RWPE2 (cell line): Measurements from ENCODE around the gene SMAD7.

Experiments
- ATAC-seq: fragments of 200-7000 bp; cut with Tn5 transposase; 3 replicates; pipeline ENCODE4 v1.9.1; 2021; ENCODE audit warnings: low read depth
- DNase-seq: peaks from one replicate; pipeline ENCODE4 v3.0.0-alpha.2; 2020; ENCODE audit warnings: low spot score
- H3K27ac ChIP-seq: fragments of 450-650 bp; 2 replicates; pipeline ENCODE4 v1.5.1; 2017; ENCODE audit warnings: mild to moderate bottlenecking; ENCODE audit not compliant: poor library complexity, severe bottlenecking
- H3K27me3 ChIP-seq: fragments of 250-450 bp; sonication (Bioruptor Pico); 2 replicates; pipeline ENCODE4 v1.5.1; 2021; ENCODE audit warnings: mild to moderate bottlenecking, moderate library complexity; ENCODE audit not compliant: insufficient read depth, poor library complexity, severe bottlenecking
- H3K36me3 ChIP-seq: fragments of 250-450 bp; sonication (Bioruptor Pico); 2 replicates; pipeline ENCODE4 v1.5.1; 2020; ENCODE audit warnings: low read depth, mild to moderate bottlenecking, moderate library complexity
- H3K4me1 ChIP-seq: fragments of 250-450 bp; sonication (Bioruptor Pico); 2 replicates; pipeline ENCODE4 v1.5.1; 2021; ENCODE audit warnings: mild to moderate bottlenecking, moderate library complexity; ENCODE audit not compliant: insufficient read depth, poor library complexity, severe bottlenecking
- H3K4me3 ChIP-seq: fragments of 250-450 bp; sonication (Bioruptor Pico); 2 replicates; pipeline ENCODE4 v1.5.1; 2021; ENCODE audit warnings: mild to moderate bottlenecking, moderate library complexity; ENCODE audit not compliant: severe bottlenecking
- H3K9me3 ChIP-seq: fragments of 250-450 bp; sonication (Bioruptor Pico); 2 replicates; pipeline ENCODE4 v1.5.1; 2021; ENCODE audit warnings: mild to moderate bottlenecking, moderate library complexity; ENCODE audit not compliant: severe bottlenecking
- TF ChIP-seq, protein P1 (sequence below): fragments of 450-650 bp; IDR thresholded peaks from one replicate; pipeline ENCODE4 v1.5.1; 2017; ENCODE audit warnings: mild to moderate bottlenecking, moderate library complexity; ENCODE audit not compliant: poor library complexity, severe bottlenecking

SMAD7 gene

DNA sequence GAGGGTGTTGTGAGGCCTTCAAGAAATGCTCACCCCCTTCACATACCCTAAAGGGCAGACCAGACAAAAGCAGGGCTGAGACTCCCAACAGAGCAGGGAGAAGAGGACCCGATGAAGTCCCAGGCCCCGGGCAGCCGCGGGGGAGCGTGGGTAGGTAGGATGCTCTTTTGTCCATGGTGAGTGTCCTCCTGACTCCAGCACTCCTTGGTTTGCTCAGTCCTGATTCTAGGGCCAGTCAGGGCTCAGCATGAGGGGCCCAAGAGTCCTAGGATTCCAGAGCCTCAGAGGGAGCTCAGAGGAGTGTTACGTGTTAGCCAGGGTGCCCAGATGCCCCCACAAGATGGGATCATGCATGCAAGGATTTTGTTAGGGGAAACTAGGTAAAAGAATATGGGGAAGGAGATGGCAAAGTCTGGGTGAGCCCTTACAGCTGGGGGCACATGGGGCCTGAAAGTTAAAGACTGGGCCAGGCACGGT, 64.8 kb downstream of the SMAD7 start:
- no peak overlapping the region for H3K4me3 ChIP-seq
- H3K27me3 ChIP-seq: no peaks in the 10 kb centered on the region
- TF ChIP-seq, protein P1, sequence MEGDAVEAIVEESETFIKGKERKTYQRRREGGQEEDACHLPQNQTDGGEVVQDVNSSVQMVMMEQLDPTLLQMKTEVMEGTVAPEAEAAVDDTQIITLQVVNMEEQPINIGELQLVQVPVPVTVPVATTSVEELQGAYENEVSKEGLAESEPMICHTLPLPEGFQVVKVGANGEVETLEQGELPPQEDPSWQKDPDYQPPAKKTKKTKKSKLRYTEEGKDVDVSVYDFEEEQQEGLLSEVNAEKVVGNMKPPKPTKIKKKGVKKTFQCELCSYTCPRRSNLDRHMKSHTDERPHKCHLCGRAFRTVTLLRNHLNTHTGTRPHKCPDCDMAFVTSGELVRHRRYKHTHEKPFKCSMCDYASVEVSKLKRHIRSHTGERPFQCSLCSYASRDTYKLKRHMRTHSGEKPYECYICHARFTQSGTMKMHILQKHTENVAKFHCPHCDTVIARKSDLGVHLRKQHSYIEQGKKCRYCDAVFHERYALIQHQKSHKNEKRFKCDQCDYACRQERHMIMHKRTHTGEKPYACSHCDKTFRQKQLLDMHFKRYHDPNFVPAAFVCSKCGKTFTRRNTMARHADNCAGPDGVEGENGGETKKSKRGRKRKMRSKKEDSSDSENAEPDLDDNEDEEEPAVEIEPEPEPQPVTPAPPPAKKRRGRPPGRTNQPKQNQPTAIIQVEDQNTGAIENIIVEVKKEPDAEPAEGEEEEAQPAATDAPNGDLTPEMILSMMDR: no peak
- H3K9me3 ChIP-seq: no peaks in the 10 kb centered on the region
- no peak for ATAC-seq
- DNase-seq: no peak
- H3K36me3 ChIP-seq: no peaks in the 10 kb centered on the region
- no peaks in the 10 kb centered on the region for H3K4me1 ChIP-seq
- H3K27ac ChIP-seq: no peak overlapping the region

DNA sequence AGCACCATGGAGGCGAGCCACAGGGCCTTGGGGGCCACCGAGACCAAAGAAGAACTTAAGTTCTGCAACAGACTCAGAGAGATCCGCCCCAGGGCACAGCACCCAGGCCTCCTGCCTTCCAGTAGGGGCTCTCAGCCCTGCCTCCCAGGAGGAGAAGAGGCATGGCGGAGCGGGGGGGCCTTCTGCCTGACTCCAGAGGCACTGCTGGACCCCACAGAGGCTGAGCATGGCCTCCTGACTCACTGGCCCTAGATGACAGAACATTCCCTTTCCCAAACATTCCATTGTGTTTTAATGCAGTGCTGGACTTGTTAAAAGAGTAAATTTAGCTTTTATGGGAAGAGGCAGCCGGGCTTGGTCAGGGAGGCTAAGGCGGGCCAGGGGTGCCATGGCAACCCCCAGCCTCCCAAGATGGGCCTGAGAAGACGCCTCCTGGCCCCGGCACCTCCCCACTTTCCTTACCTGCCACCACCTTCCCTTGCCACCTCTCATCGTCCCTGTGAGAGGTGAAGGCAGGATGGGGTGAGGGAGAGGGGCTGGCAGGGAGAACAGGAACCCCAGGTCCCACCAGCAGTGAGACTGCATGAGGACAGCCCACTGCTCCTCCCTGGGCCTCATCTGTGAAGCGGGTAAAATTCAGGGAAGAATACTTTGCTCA, 65.4 kb downstream of the SMAD7 start:
- DNase-seq (no peak), ATAC-seq (no peak)
- TF ChIP-seq, protein P1: no peak
- no peak overlapping the region for H3K4me3 ChIP-seq
- no peaks in the 10 kb centered on the region for H3K27me3 ChIP-seq
- H3K9me3 ChIP-seq: no peaks in the 10 kb centered on the region
- no peak overlapping the region for H3K27ac ChIP-seq
- H3K4me1 ChIP-seq: no peaks in the 10 kb centered on the region
- no peaks in the 10 kb centered on the region for H3K36me3 ChIP-seq

DNA sequence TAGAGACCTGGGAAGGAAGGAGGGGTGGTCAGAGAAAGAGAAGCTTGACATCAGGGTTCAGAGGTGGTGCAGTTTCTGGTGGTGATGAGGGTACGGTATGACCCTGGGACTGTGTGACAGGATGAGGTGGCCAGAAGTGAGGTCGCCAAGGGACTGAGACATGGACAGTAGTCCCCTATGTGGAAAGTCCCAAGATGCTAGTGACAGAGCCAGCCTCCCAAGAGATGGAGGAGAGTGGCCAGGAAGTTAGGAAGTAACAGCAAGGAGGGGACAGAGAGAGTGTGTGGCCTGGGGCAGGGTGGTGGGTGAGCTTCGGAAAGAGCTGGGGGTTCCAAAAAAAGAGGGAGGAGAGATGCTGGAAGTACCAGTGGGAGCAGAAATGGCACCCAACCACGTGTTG, 66.0 kb downstream of the SMAD7 start:
- Histone ChIP-seq H3K36me3 (no peaks in the 10 kb centered on the region), H3K27me3 (no peaks in the 10 kb centered on the region), H3K9me3 (no peaks in the 10 kb centered on the region), H3K27ac (no peak overlapping the region), H3K4me1 (no peaks in the 10 kb centered on the region), H3K4me3 (no peak overlapping the region)
- ATAC-seq (no peak), DNase-seq (peak; percentile 21)
- TF ChIP-seq, protein P1: no peak

DNA sequence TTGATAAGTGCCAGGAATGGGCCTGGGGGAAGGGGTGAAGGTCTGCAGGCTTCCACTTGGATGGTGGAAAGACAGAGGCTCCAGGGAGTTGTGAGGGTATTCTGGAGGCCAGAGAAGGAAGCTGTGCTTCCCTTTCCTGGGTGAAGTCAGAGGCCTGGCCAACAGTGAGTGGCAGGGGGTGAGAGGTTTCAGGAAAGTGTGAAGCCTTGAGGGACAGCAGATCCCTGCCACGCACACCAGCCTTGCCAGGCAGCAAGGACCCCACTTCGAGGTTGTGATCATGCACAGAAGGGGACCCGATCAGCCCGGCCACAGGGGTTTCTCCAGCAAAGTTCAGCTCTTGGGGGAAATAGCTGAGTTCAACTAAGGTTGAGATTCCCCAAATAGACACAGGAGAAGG, 66.5 kb downstream of the SMAD7 start:
- H3K9me3 ChIP-seq: no peaks in the 10 kb centered on the region
- ATAC-seq (no peak), DNase-seq (peak; percentile 15)
- no peaks in the 10 kb centered on the region for H3K4me1 ChIP-seq
- TF ChIP-seq, protein P1: no peak
- H3K36me3 ChIP-seq: no peaks in the 10 kb centered on the region
- no peak overlapping the region for H3K27ac ChIP-seq
- H3K27me3 ChIP-seq: no peaks in the 10 kb centered on the region
- no peak overlapping the region for H3K4me3 ChIP-seq

DNA sequence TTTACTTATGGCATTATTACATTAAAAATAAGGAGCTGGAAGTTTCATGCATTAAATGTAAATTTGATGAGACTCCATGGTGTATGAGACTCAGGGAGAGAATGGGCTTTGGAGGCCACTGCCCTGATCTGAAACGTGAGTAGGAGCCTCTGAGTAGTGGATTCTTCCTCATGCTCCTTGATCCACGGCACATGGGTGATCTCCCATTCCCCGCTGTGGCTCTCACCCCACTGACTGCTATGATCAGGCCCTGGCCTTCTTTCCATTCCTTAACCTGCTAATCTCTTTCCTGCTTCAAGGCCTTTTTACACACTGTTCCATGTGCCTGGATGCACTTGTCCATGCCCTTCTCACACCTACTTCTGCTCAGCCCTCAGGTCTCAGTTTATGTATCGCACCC, 68.4 kb downstream of the SMAD7 start:
- TF ChIP-seq, protein P1: no peak
- Histone ChIP-seq H3K4me1 (no peaks in the 10 kb centered on the region), H3K36me3 (no peaks in the 10 kb centered on the region), H3K27me3 (no peaks in the 10 kb centered on the region), H3K27ac (no peak overlapping the region), H3K4me3 (no peak overlapping the region), H3K9me3 (no peaks in the 10 kb centered on the region)
- ATAC-seq: no peak
- no peak for DNase-seq
